Measurements from ENCODE around the gene KRTAP6-2.

Gene KRTAP6-2, protein sequence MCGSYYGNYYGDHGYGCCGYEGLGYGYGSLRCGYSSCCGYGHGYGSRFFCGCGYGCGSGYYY

DNA sequence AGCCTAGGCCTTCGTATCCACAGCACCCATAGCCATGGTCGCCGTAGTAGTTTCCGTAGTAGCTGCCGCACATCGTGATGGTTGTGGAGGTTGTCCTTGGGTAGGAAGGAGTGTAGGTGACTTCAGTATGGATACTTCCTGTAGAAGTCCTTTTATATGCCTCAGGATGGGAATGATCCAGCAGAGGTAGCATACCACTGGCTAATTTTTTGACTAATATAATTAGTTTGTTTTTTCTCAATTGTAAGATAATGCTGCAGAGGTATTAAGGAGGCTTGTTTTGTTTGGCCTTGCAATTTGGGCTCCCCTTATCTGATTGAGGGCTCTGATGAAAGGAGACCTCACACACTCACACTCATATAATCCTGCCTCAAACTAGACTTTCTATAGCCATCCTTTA, at the start of gene KRTAP6-2:
Gene KRTAP6-2 (minus strand): TSS at position 101 of the 400 bp plus-strand sequence. CDS start 28 bp downstream, at position 73.
- no peak for DNase-seq (ENCODE audit: low spot score)

DNA sequence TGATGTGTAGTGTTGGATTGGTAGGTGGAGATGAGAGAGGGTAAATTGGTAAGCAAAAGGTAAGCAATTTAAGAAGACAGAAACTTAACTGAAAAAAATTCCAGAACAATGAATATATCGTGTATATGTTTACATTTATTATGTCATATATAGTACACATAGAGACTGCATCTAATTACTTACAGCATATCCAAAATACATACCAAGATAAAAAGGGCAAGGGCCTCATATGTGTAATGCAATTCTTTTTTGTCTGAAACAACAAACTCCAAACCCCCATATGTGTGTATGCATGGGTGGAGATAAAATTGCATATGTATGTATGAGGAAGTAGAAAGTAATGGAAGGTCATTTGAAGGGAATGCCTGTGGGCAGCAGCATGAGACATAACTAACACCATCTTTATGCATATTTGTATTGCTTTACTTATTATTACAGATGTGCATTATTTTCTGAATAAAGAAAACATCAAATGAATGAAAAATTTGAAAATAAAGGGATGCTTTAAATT, 48.3 kb upstream of the KRTAP6-2 start:
- no peak for DNase-seq (ENCODE audit: low spot score)

DNA sequence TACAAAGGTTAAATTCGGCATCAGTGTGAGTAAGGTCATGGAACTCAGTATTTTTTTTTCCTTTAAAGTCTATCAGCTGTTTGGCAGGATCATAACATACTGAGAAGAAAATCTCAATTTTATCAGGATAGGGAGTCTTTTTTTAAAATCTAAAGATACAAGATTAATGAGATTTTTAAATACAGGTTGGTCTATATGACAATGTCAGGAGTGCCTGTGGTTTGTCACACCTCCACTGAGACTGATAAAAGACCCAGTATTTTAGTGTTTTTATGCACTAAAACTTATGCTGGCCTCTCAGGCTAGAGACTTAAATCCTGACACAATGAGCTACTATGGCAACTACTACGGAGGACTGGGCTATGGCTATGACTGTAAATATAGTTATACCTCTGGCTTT, 43.9 kb upstream of the KRTAP6-2 start, which contains the start of gene KRTAP20-3:
Gene KRTAP20-3 (plus strand): TSS at position 301 of the 400 bp plus-strand sequence.
- DNase-seq (ENCODE audit: low spot score): no peak

DNA sequence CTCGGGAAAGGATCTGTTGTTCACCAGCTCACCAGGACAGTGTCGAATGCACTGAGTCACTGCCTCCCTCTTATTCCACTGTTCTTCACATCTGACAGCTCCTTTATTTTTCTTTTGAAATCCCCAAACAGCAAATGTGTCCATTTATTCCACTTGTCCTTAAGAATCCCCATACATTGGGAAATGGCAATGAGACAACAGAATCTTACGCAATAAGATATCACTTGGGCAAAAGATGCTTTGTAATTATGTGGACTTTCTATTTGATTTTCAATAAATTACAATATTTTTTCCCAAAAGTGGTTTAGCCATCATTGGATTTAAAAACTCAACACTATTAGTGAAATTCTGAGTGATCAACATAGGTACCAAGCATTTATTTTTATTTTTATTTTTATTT, 40.0 kb upstream of the KRTAP6-2 start:
- DNase-seq (ENCODE audit: low spot score): no peak

DNA sequence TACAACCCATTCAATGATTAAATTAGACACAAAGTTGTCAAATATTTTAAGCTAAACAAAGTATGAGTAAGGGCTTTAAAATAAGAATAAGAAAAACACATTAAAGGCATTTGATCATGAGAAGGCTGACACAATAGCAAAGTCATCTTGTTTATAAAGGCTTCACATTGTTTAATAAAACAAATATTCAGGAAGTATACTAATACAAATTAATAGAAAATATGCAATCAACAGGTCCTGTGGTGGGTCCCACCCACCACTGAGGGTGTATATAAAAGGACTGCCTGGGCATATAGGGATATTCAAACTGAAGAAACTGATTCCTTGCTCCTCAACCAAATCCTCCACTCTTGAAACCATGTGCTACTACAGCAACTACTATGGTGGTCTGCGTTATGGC, 36.2 kb upstream of the KRTAP6-2 start, which contains the start of gene KRTAP20-2:
Gene KRTAP20-2 (plus strand): TSS at position 301 of the 400 bp plus-strand sequence. CDS start 58 bp downstream, at position 359.
- DNase-seq (ENCODE audit: low spot score): no peak

DNA sequence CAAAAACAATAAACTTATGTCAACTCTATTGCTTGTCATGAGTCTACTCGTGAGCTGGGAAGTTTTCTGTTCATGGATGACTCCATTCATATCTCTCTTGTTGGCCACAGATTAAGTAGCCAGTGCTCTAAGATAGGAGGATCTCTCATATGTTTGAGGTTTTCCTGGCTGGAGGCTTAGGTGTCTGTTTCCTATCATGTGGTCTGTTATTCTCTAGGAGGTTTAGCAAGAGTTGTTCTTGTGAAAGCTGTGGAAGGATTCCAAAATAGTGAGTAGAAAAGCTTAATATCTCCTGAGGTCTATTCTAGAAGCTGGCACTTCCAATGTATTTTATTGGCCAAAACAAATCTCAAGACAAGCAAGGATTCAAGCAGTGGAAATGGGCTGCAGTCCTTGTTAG, 30.5 kb upstream of the KRTAP6-2 start:
- no peak for DNase-seq (ENCODE audit: low spot score)

DNA sequence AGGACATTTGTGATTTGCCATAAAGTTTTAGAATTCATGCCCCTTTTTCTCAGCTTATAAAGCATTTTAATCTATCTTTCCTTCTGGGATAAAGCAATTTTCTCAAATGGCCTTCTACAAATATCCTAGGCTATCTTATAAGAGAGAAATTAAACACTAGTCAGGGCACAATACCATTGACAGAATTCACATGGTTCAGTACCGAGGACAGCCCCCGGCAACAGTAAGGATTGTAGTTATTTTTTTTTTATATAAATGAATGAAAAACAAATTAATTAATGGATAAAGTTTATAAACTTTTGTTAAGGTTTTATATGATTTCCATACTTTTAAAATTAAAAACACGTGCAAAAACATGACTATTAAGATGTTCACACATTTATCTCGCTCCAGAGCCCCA, 29.4 kb upstream of the KRTAP6-2 start:
- no peak for DNase-seq (ENCODE audit: low spot score)

DNA sequence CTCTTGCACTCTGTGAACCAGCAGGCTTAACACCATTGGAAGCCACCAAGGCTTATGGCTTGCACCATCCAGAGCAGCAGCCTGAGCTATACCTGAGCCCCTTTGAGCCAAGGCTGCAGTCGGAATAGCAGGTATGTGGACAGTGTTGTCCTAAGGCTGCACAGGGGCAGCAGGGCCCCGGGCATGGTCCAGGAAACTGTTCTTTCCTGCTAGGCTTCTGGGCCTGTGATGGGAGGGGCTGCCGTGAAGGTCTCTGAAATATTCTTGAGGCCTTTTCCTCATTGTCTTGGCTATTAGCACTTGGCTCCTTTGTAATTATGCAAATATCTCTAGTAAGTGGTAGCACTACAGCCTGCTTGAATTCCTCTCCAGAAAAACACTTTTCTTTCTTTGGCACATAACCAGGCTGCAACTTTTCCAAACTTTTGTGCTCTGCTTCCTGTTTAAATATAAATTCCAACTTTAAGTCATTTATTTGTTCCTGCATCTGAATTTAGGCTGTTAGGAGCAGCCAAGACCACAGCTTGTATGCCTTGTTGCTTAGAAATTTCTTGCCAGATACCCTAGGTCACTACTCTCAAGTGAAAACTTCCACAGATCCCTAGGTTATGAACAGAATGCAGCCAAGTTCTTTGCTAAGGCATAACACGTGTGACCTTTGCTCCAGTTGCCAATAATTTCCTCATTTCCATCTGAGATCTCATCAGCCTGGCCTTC, 26.9 kb upstream of the KRTAP6-2 start:
- no peak for DNase-seq (ENCODE audit: low spot score)

DNA sequence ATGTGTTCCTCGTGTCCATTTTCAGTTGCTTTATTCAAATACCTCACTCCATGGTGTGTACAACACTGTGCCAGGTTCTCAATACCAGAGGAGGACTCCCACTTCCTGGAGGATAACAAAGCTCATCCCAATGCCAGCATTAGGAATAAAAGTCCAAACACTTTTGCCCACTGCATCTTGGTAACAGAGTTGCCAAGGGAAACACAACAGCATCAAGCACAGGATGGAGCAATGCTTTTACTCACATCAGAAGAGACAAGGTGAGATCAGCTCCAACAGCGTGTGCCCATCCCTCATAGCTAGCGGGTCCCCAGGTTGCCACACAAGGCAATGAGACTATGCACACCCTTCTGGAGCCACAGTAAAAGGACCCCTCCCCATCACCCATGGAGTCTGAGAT, 24.7 kb upstream of the KRTAP6-2 start:
- no peak for DNase-seq (ENCODE audit: low spot score)

DNA sequence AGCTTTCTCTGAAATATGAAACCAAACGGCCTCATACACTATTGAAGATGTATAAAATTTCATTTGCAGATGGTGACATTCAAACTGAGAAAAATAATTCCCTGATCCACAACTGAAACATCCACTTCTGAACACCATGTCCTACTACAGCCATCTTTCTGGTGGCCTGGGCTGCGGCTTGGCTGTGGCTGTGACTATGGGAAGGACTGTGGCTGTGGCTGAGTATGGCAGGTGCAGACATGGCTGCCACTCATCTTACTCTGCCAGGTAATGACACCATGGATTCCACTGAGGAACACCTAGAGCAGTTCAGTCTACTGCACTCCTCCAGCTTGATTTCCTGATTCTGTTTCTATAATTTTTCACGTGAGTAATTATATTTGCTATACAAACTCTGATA, 21.8 kb upstream of the KRTAP6-2 start, which contains the start of gene KRTAP20-4:
Gene KRTAP20-4 (plus strand): TSS at position 106 of the 400 bp plus-strand sequence.
- DNase-seq (ENCODE audit: low spot score): no peak

DNA sequence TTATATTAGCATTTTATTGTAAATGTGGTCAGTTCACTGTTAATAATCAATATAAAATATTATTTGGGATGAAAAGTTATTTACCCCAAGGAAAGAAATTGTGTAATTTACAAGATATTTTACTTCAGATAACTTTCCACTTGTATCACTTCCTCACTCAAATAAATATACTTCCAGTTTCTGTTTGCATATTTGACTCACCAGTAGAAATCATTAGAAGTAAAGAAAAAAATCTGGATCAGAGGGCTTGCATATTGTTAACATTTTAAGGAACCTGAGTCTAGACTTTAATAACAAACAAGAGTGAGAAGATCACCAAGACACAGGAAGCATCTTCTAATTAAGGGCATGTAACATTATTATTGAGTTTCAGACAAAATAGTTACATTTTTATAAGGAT, 21.4 kb upstream of the KRTAP6-2 start:
- no peak for DNase-seq (ENCODE audit: low spot score)

DNA sequence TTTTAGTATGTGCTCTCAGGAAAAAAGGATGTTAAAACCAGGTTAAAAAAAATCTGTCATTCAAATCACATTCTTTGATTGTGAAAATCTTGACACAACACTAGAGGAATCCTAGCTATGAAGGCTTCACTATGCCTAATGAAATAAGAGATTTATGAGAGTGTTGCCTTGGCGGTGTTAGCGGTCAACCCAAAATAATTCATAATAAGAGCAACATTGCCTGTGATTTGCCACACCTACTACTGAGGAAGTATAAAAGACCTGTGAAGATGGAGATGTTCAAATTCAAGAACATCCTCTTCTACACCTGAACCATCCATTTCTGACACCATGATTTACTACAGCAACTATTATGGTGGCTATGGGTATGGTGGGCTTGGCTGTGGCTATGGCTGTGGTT, 17.4 kb upstream of the KRTAP6-2 start, which contains the start of gene KRTAP20-1:
Gene KRTAP20-1 (plus strand): TSS at position 301 of the 400 bp plus-strand sequence. CDS start 30 bp downstream, at position 331.
- no peak for DNase-seq (ENCODE audit: low spot score)

DNA sequence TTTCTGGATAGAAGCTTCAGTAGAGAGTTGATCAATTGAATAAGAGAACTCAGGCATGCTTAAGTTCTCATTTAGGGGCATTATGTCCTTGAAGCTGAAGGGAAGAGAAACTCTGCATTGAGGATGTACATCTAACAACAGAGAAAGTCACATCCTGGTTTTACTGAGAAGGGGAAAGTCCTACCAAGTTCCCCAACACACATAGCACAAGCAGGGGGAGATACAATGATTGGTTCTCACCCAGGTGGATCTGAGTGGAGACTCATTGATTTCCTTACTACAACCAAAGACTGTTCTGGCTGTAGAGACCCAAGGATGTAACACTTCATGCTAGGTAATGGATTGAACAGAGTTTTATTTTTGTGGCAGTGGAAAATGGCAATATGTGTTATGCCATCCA, 16.5 kb upstream of the KRTAP6-2 start:
- no peak for DNase-seq (ENCODE audit: low spot score)

DNA sequence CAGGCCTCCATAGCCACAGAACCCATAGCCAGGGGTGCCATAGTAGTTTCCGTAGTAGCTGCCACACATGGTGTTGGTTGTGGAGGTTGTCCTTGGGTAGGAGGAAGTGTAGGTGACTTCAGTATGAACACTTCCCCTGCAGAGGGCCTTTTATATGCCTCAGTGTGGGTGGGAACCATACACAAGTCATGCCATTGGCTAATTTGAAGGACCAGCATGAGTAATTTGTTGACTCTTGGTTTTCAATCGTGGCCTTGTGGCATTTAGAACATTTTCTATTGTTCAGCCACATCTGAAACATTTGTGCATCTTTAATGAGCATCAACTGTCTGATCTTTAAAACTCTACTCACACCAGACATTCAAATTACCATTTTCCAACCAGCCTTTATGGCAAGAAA, 15.1 kb upstream of the KRTAP6-2 start, which contains the start of gene KRTAP6-1:
Gene KRTAP6-1 (minus strand): TSS at position 95 of the 400 bp plus-strand sequence. CDS start 26 bp downstream, at position 69.
- no peak for DNase-seq (ENCODE audit: low spot score)

DNA sequence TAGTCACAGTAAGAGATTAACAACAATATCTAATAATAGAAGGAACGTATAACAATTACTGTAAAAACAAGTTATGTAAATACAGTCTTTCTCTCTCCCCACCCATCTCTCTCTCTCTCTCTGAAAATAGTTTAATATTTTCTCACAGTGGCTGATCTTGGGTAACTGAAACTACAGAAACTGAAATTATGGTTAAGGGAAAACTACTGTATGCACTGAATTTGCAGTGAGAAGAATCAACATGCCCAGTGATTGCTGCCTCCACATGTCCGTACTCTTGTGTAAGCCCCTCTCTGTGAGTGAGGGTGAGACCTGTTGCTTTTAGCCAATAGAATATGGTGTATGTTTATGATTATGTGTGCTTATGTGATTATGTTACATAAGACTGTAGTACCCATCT, 13.4 kb upstream of the KRTAP6-2 start:
- no peak for DNase-seq (ENCODE audit: low spot score)

DNA sequence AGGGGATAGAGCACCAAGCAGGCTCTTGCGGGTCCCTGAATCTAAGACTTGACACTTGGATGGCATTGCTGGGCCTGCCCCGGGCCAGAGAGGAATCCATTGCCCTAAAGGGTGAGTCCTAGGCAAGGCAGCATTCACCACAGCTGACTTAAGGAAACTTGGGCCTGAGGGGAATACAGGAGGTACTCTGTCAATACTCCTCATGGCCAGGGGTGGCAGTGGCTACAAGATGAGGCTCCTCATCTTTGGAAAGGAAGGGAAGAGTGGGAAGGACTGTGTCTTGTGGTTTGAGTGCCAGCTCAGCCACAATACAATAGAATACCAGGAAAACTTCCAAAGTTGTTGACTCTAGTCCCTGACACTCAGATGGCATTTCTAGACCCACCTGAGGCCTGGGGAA, 7.3 kb upstream of the KRTAP6-2 start:
- DNase-seq (ENCODE audit: low spot score): no peak

DNA sequence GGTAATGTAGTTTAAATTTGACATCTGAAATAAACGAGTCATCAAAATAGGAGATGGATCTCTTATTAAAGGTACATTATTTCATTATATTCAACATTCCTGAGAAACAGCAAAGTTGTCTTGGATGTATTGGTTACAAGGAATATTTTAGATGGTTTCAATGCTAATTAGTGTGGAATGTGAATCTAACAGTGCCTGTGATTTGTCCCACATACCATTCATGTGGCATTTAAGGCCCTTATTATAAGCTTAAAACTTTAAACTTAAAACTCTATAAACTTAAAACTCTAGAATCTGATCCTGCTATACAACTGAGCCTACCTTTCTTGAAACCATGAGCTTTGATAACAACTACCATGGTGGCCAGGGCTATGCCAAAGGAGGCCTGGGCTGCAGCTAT, 2.1 kb upstream of the KRTAP6-2 start, which contains the start of gene KRTAP22-1:
Gene KRTAP22-1 (plus strand): TSS at position 301 of the 400 bp plus-strand sequence.
- DNase-seq (ENCODE audit: low spot score): no peak

DNA sequence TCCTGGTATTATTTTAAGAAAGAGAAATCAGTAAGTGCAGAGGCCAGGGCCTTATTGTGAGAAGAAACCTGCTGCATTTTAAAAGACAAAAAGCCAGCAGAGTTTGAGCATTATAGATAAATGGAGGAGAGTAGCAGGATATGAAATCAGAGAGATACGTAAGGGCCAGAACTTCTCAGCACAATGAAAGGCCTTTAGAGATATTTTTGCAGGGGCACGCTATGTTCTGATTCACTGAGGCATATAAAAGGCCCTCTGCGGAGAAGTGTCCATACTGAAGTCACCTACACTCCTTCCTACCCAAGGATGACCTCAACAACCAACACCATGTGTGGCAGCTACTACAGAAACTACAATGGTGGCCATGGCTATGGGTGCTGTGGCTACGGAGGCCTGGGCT, 6.6 kb downstream of the KRTAP6-2 start, which contains the start of gene KRTAP6-3:
Gene KRTAP6-3 (plus strand): TSS at position 301 of the 400 bp plus-strand sequence. CDS start 6 bp downstream, at position 307.
- DNase-seq (ENCODE audit: low spot score): no peak

DNA sequence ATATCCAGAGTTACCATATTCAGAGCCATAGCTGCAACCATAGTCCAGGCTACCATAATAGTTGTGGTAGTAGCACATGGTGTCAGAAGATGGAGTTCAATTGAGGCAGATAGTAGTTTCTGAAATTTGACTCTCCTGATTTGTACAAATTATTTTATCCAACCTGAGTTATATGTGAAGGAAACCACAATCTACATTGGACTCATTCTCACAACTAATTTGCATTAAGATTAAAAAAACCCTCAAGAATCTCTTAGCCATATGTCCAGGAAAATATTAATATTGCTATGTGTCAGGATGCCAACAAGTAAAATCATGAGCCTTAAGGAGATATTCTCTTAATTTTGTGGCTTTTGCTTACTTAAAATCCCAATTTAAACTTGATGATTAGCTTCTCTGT, 8.4 kb downstream of the KRTAP6-2 start, which contains the start of gene KRTAP22-2:
Gene KRTAP22-2 (minus strand): TSS at position 101 of the 400 bp plus-strand sequence.
- no peak for DNase-seq (ENCODE audit: low spot score)

DNA sequence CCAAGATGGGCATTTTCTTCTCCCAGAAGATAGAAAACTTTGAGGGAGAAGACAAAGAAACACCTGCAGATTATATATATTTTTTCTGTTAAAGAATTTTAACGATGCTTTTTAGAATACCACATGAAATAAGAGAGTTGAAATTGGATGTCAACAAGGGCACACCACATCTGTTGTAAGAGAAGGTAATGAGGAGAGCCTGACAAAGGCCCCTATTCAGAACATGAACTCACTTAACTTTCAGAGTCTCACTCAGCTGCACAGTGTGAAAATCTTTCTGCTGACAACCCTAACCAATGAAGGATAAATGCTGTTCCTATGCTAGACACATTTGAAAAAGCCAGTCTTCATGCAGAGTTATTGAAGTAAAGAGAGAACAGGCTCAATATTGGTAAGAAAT, 15.8 kb downstream of the KRTAP6-2 start:
- DNase-seq (ENCODE audit: low spot score): no peak

DNA sequence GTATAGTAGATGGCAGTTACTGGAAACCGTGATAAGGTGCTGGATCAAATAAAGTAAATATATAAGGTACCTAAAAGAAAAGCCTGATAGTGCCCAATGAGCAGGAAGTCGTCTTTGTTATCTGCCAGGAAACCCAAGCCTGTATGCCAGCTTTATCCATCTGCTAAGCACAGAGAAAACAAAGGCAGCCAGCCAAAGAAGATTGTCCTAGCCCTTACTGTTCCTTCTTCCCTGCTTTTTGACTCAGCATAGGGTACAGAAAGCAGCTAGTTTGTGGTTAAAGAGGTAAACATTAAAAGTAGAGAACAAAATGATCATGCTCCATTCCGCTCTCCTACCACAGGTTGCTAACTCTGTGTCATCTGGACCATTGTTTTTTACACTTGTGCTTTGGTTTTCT, 18.6 kb downstream of the KRTAP6-2 start:
- no peak for DNase-seq (ENCODE audit: low spot score)

DNA sequence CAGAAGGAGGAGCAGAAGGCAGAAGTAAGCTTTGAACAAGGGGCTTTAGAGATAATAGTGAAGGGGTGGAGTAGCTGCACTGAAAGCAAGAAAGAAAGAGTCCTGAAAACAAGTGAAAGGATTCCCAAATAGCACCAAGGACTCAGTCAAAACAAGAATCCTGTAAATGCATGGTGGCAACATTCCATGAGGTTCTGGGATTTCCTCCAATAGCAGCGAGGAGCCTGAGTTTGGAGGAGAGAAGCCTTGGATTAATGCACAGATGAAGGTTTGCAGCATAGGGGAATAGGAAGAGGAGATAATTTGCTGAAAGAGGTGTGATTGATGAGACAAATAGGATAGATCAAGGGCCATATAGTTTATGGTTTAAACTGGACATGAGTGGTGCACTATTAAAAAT, 19.4 kb downstream of the KRTAP6-2 start:
- DNase-seq (ENCODE audit: low spot score): no peak

DNA sequence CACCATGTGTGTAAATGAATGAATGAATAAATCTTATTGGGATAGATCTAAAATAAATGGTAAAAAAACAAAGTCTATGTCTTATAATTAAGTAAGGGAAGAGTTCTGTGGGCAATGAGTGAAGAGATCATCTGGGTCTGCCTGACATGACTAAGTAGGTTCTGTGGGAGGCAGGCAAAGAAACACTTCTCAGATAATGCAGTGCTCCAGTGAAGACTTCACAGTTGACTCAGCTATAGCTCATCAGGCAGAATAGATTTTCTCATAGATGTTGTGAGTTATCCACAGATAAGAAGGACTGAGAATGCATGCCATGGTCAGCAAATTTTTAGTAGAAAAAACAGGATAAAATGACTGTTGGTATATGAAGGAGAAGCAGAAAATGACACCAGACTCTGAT, 20.9 kb downstream of the KRTAP6-2 start:
- no peak for DNase-seq (ENCODE audit: low spot score)

Data from AG20443 (cell line).